GM18867 (cell line): ENCODE results near the gene PCDHA10.

Source experiments
- ATAC-seq: cut with Tn5 transposase; IDR thresholded peaks from one replicate; pipeline ENCODE4 v1.9.1; 2021; ENCODE audit warnings: mild to moderate bottlenecking, moderate library complexity; ENCODE audit not compliant: unreplicated experiment

The PCDHA10 gene

GRCh38 chr5:140881889-140882590, 26.3 kb downstream of the PCDHA10 start, which contains the start of gene PCDHA13:
TSS of gene PCDHA13 (plus strand) at chr5:140882124. CDS start at chr5:140882269, 145 bp downstream.
- ATAC-seq = no peak

- no peak for ATAC-seq
Measured at GRCh38 chr5:140882591-140882899, 26.8 kb downstream of the PCDHA10 start.

GRCh38 chr5:140883373-140883772, 27.7 kb downstream of the PCDHA10 start:
- ATAC-seq = no peak

- no peak for ATAC-seq
Measured at GRCh38 chr5:140883927-140884697, 28.4 kb downstream of the PCDHA10 start.

- ATAC-seq = no peak
Measured at GRCh38 chr5:140916325-140916724, 60.6 kb downstream of the PCDHA10 start.
